B cell (primary cell): ENCODE data around the gene PCSK1N. TPM values are rescaled to one million over a fixed set of nuclear protein-coding genes. Genes with fewer than 3 reads are reported as not detected.

Experiments
- ATAC-seq: fragments of 200-7000 bp; cut with Tn5 transposase; one replicate; pipeline ENCODE4 v1.10.0; 2021; ENCODE audit warnings: low read depth, mild to moderate bottlenecking, moderate number of reproducible peaks, moderate library complexity
- CTCF ChIA-PET: fragments of 350-600 bp; sonication (Branson Sonifier 250); formaldehyde crosslinking; loops from one replicate; lab custom pipeline; 2021; ENCODE audit warnings: antibody characterized with exemption, inconsistent platforms; lab: Charles Lee
- POLR2A ChIA-PET: fragments of 350-600 bp; sonication (Branson Sonifier 250); formaldehyde crosslinking; loops from one replicate; lab custom pipeline; 2021; ENCODE audit warnings: antibody characterized with exemption; lab: Charles Lee
- DNase-seq: peaks from one replicate; pipeline ENCODE4 v3.0.0; 2013
- H2AFZ ChIP-seq: 2 replicates; pipeline ENCODE4 v1.6.1; 2012; ENCODE audit warnings: mild to moderate bottlenecking, low read depth, low read length; ENCODE audit not compliant: insufficient read depth, poor library complexity, severe bottlenecking
- H3K27ac ChIP-seq, 2 donors: 1 replicate in 1 of 2; 2 replicates in 1 of 2; pipeline ENCODE4 v1.5.1; 2012 to 2013; ENCODE audit warnings: low read length in 2 of 2, mild to moderate bottlenecking in 2 of 2, moderate library complexity in 1 of 2
- H3K27me3 ChIP-seq, 4 experiments: fragments of 200-600 bp in 1 of 4; sonication (generic) in 1 of 4; replicated peaks in 1 of 4; 1 replicate in 2 of 4; 2 replicates in 2 of 4; pipeline versions ENCODE4 v1.6.1 to v1.7.0; 2013 to 2016; ENCODE audit warnings: low read length in 3 of 4, mild to moderate bottlenecking in 2 of 4, mixed read lengths in 1 of 4, moderate library complexity in 1 of 4; ENCODE audit not compliant: insufficient read depth in 4 of 4, control insufficient read depth in 3 of 4; ENCODE audit errors: control extremely low read depth in 1 of 4
- H3K36me3 ChIP-seq, 2 experiments: replicated peaks in 1 of 2; 1 replicate in 1 of 2; 2 replicates in 1 of 2; pipeline versions ENCODE4 v1.6.1 to v1.7.1; 2013; ENCODE audit warnings: low read length in 1 of 2; ENCODE audit not compliant: insufficient read depth in 2 of 2, control insufficient read depth in 1 of 2; ENCODE audit errors: control extremely low read depth in 1 of 2, extremely low read depth in 1 of 2
- H3K4me1 ChIP-seq, 2 donors: fragments of 200-600 bp in 1 of 2; sonication (generic) in 1 of 2; 1 replicate in 1 of 2; 2 replicates in 1 of 2; pipeline versions ENCODE4 v1.5.1 to v1.6.1; 2013 to 2017; ENCODE audit warnings: low read length in 2 of 2; ENCODE audit not compliant: control insufficient read depth in 2 of 2, insufficient read depth in 2 of 2
- H3K4me2 ChIP-seq: replicated peaks from 2 replicates; pipeline ENCODE3; 2012; ENCODE audit warnings: mild to moderate bottlenecking, low read depth, low read length; ENCODE audit not compliant: poor library complexity, severe bottlenecking
- H3K4me3 ChIP-seq, 5 experiments: fragments of 200-600 bp in 1 of 5; sonication (generic) in 1 of 5; 1 replicate in 3 of 5; 2 replicates in 2 of 5; pipeline versions ENCODE4 v1.5.1 to v1.7.0; 2011 to 2016; ENCODE audit warnings: low read length in 4 of 5, mild to moderate bottlenecking in 4 of 5, low read depth in 2 of 5, control low read depth in 1 of 5, moderate library complexity in 1 of 5; ENCODE audit not compliant: insufficient read depth in 1 of 5; ENCODE audit errors: control extremely low read depth in 1 of 5, extremely low read depth in 1 of 5
- H3K79me2 ChIP-seq: fragments of 200-600 bp; sonication (generic); one replicate; pipeline ENCODE4 v1.6.0; 2016; ENCODE audit warnings: low read length; ENCODE audit not compliant: control insufficient read depth, insufficient read depth
- H3K9ac ChIP-seq: fragments of 200-600 bp; sonication (generic); 2 replicates; pipeline ENCODE4 v1.6.1; 2017; ENCODE audit warnings: mild to moderate bottlenecking, low read length, moderate library complexity
- H3K9me3 ChIP-seq, 3 donors: one replicate each; pipeline versions ENCODE4 v1.6.1 to v1.7.1; 2013; ENCODE audit warnings: low read length in 2 of 3; ENCODE audit not compliant: control insufficient read depth in 2 of 3, insufficient read depth in 1 of 3; ENCODE audit errors: control extremely low read depth in 1 of 3
- H4K20me1 ChIP-seq: 2 replicates; pipeline ENCODE4 v1.6.0; 2012; ENCODE audit warnings: mild to moderate bottlenecking, low read length; ENCODE audit not compliant: insufficient read depth, control insufficient read depth, poor library complexity, severe bottlenecking
- H3K27ac Mint-ChIP-seq: one replicate; pipeline ENCODE4 v1.8.0; 2021; ENCODE audit warnings: mixed read lengths
- H3K27me3 Mint-ChIP-seq: one replicate; pipeline ENCODE4 v1.8.0; 2021; ENCODE audit warnings: mixed read lengths
- H3K4me1 Mint-ChIP-seq: one replicate; pipeline ENCODE4 v1.8.0; 2021; ENCODE audit warnings: mixed read lengths
- H3K4me3 Mint-ChIP-seq: one replicate; pipeline ENCODE4 v1.8.0; 2021; ENCODE audit warnings: mixed read lengths
- H3K9me3 Mint-ChIP-seq: one replicate; pipeline ENCODE4 v1.8.0; 2022; ENCODE audit warnings: mixed read lengths; ENCODE audit not compliant: insufficient read depth
- EZH2 ChIP-seq: IDR thresholded peaks from 2 replicates; pipeline ENCODE4 v1.6.1; 2012; ENCODE audit warnings: borderline replicate concordance, low read depth, mild to moderate bottlenecking, moderate library complexity, low read length; ENCODE audit not compliant: insufficient read depth, poor library complexity, severe bottlenecking
- WGBS: methylation state at CpG from one replicate; pipeline ENCODE4 v1.1.5; 2013; ENCODE audit warnings: missing lambda C conversion rate; ENCODE audit not compliant: insufficient coverage; 5-methylcytosine and 5-hydroxymethylcytosine counted together
- intact Hi-C: fragments of 100-400 bp; cut with micrococcal nuclease; formaldehyde crosslinking; loops from one replicate; pipeline ENCODE4 v1.10.0; 2022
- polyA plus RNA-seq: library from polyadenylated mRNA; depleted of rRNA; stranded (reverse); fragments of >200 nt; gene quantifications from 2 replicates; pipeline ENCODE4 v1.2.3, GENCODE V29; 2012
- total RNA-seq, 2 donors: library from RNA; stranded (reverse); fragments of 120-200 nt in 1 of 2; gene quantifications; 1 replicate in 1 of 2; 2 replicates in 1 of 2; pipeline versions ENCODE4 v1.2.3 to v1.2.4, GENCODE V29; 2013 to 2022
- TF ChIP-seq, protein P1 (sequence below): fragments of 200-600 bp; IDR thresholded peaks from one replicate; pipeline ENCODE4 v1.8.0; 2022; ENCODE audit warnings: antibody characterized with exemption, mild to moderate bottlenecking

PCSK1N gene
- total and polyA plus RNA-seq, 2 donors (not counting 1 experiment from before 2014, with no cell fraction given), result 0.09 TPM; not detected in 1

DNA sequence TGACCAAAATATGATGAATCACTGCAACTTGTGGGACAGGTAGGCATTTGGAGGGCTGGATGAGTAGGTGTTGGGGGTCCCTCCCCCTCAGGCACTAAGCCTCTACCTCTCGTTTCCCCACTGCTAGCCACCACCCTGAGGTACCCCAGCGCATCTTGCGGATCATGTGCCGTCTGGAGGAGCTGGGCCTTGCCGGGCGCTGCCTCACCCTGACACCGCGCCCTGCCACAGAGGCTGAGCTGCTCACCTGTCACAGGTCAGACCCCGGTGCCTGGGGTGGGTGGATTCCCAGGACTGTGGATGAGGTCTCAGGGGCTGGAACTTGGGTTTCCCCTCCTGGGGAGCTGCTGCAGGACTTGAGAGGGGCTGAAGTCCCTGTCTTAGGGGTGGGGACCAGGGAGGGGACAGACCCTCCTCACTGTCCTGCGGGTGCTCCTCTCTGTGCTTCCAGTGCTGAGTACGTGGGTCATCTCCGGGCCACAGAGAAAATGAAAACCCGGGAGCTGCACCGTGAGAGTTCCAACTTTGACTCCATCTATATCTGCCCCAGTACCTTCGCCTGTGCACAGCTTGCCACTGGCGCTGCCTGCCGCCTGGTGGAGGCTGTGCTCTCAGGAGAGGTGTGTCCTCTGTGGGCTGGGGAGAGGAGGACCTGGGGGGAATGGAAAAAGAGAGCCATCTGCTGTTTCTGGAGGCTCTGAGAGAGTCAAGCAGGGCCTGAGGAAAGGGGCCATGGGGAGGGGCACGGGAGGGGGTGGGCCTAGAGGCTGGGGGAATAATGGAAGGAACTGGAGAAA lies 19.2 kb downstream of the PCSK1N start:
- no peaks in the 10 kb centered on the region for H3K27me3 ChIP-seq
- ATAC-seq (no peak), DNase-seq (no peak)
- H3K27me3 Mint-ChIP-seq, result no peaks in the 10 kb centered on the region
- no peak overlapping the region for H3K4me3 Mint-ChIP-seq
- no peak overlapping the region for H3K4me2 ChIP-seq
- no peak overlapping the region for H3K27ac Mint-ChIP-seq
- peaks cover 0 to 7% of the 10 kb centered on the region in 2 experiments for H3K36me3 ChIP-seq
- no peaks in the 10 kb centered on the region for H3K9me3 ChIP-seq
- no peaks in the 10 kb centered on the region for H3K9me3 Mint-ChIP-seq
- intact Hi-C loops, result no loop called here
- no peaks in the 10 kb centered on the region for H4K20me1 ChIP-seq
- H2AFZ ChIP-seq, result no peak overlapping the region
- no peaks in the 10 kb centered on the region for H3K4me1 Mint-ChIP-seq
- H3K9ac ChIP-seq, result no peak overlapping the region
- TF ChIP-seq, protein P1, sequence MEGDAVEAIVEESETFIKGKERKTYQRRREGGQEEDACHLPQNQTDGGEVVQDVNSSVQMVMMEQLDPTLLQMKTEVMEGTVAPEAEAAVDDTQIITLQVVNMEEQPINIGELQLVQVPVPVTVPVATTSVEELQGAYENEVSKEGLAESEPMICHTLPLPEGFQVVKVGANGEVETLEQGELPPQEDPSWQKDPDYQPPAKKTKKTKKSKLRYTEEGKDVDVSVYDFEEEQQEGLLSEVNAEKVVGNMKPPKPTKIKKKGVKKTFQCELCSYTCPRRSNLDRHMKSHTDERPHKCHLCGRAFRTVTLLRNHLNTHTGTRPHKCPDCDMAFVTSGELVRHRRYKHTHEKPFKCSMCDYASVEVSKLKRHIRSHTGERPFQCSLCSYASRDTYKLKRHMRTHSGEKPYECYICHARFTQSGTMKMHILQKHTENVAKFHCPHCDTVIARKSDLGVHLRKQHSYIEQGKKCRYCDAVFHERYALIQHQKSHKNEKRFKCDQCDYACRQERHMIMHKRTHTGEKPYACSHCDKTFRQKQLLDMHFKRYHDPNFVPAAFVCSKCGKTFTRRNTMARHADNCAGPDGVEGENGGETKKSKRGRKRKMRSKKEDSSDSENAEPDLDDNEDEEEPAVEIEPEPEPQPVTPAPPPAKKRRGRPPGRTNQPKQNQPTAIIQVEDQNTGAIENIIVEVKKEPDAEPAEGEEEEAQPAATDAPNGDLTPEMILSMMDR, result no peak
- TF ChIP-seq EZH2, result no peak
- H3K4me3 ChIP-seq, result no peak overlapping the region
- no peak overlapping the region for H3K27ac ChIP-seq
- WGBS, result 100% methylated on average over 7 of the region's 18 CpGs
- no peaks in the 10 kb centered on the region for H3K4me1 ChIP-seq
- ChIA-PET POLR2A (no interaction called here), CTCF (no interaction called here)
- no peaks in the 10 kb centered on the region for H3K79me2 ChIP-seq

- 90% methylated on average over 2 of the region's 8 CpGs for WGBS
- peaks cover 0 to 4% of the 10 kb centered on the region in 2 experiments for H3K36me3 ChIP-seq
- no peak overlapping the region for H3K4me2 ChIP-seq
- no peaks in the 10 kb centered on the region for H3K9me3 ChIP-seq
- no peak overlapping the region for H3K27ac ChIP-seq
- DNase-seq (no peak), ATAC-seq (no peak)
- no peaks in the 10 kb centered on the region for H3K27me3 ChIP-seq
- no peak overlapping the region for H3K27ac Mint-ChIP-seq
- H3K79me2 ChIP-seq, result no peaks in the 10 kb centered on the region
- no peak overlapping the region for H2AFZ ChIP-seq
- CTCF ChIA-PET, result no interaction called here
- H3K4me1 ChIP-seq, result no peaks in the 10 kb centered on the region
- TF ChIP-seq, protein P1, result no peak
- TF ChIP-seq EZH2, result no peak
- no peaks in the 10 kb centered on the region for H3K9me3 Mint-ChIP-seq
- H3K4me3 ChIP-seq, result no peak overlapping the region
- POLR2A ChIA-PET, result no interaction called here
- H3K4me1 Mint-ChIP-seq, result no peaks in the 10 kb centered on the region
- H3K4me3 Mint-ChIP-seq, result no peak overlapping the region
- no peak overlapping the region for H3K9ac ChIP-seq
- intact Hi-C loops, result no loop called here
- H4K20me1 ChIP-seq, result no peaks in the 10 kb centered on the region
- no peaks in the 10 kb centered on the region for H3K27me3 Mint-ChIP-seq
These were observed 20.1 kb downstream of the PCSK1N start for GRCh38 chrX:48815266-48815665.
